Heart left ventricle (tissue), 13 donors: ENCODE results near the gene GUCY2C.

Source experiments
- CTCF ChIP-seq, 12 donors: fragments of 200-600 bp; sonication (generic) in 4 of 12; IDR thresholded peaks; one replicate each; pipeline versions ENCODE4 v1.5.0 to v1.8.0; 2018 to 2022; ENCODE audit warnings: antibody characterized with exemption in 12 of 12, mild to moderate bottlenecking in 5 of 12
- POLR2A ChIP-seq, 2 donors: fragments of 450-650 bp; IDR thresholded peaks; one replicate each; pipeline ENCODE4 v1.6.1; 2017; ENCODE audit warnings: antibody characterized with exemption in 2 of 2, mild to moderate bottlenecking in 2 of 2, moderate library complexity in 2 of 2
- donor health status: ischemic (EF 13 %, LVEDD 7.1; RV severe dilation, severe dysfunction).
- donor health status: DM: no; HTN: yes; CAD: no.
- donor health status: DM: no; HTN: no; CAD: no.
- donor health status: ischemic (EF 25% LVEDD 6.9; RV normal size, moderate dysfunction).
- donor health status: ischemic (EF 25% LVEDD 5.7; RV mildly dilated, moderate dysfunction).
- donor health status: ischemic (EF 35%, LVEDD 5.7; RV mildly dilated, moderate dysfunction).
- donor health status: nonischemic (EF 11% LVEDD 7.7; RV severe dilation, severe dysfunction).
- donor health status: DM: yes; HTN: yes; CAD: no.
- donor health status: PGD.
- donor health status: ischemic (EF 29% LVEDD 5.4; RV normal size, mild dysfunction).
- donor health status: nonischemic (EF 23%, LVEDD 6.1; RV moderate dilation, normal function).

GRCh38 chr12:14619741-14620501, 76.5 kb downstream of the GUCY2C start:
- TF ChIP-seq POLR2A (IDR thresholded peaks at IDR 0.05) (no peak), CTCF (IDR thresholded peaks at IDR 0.05) (no peak)
